ENCODE measurements around the gene TMEM61.

The TMEM61 gene

GRCh38 chr1:54995835-54996234 is 15.4 kb downstream of the TMEM61 start:
- H3K9me3 ChIP-seq (ENCODE audit: insufficient read depth, low read depth, low read length), result no peaks in the 10 kb centered on the region
- no peaks in the 10 kb centered on the region for H3K4me1 ChIP-seq (ENCODE audit: insufficient read depth, low read length, poor library complexity, severe bottlenecking)
- H4K20me1 ChIP-seq (ENCODE audit: insufficient read depth, low read length, poor library complexity, severe bottlenecking), result no peaks in the 10 kb centered on the region
- H3K4me2 ChIP-seq (ENCODE audit: low read depth, low read length, poor library complexity, severe bottlenecking), result no peak overlapping the region
- TF ChIP-seq EZH2phosphoT487 (IDR thresholded peaks at IDR 0.05; ENCODE audit: borderline replicate concordance), result no peak
- no peak for TF ChIP-seq CTCF (conservative IDR thresholded peaks at IDR 0.05; ENCODE audit: low read length)
- H2AFZ ChIP-seq (ENCODE audit: low read length), result no peak overlapping the region
- no peaks in the 10 kb centered on the region for H3K9me2 ChIP-seq (replicated peaks; ENCODE audit: low read depth, low read length)
- no peak overlapping the region for H3K9ac ChIP-seq (ENCODE audit: low read depth, low read length, poor library complexity, severe bottlenecking)
- H3K4me3 ChIP-seq (ENCODE audit: low read length, poor library complexity, severe bottlenecking), result no peak overlapping the region
- no peaks in the 10 kb centered on the region for H3K79me2 ChIP-seq (ENCODE audit: insufficient read depth, low read length)
- H3F3A ChIP-seq (ENCODE audit: low read depth), result no peaks in the 10 kb centered on the region
- H3K27me3 ChIP-seq (ENCODE audit: insufficient read depth, low read length, poor library complexity, severe bottlenecking), result no peaks in the 10 kb centered on the region
- H3K36me3 ChIP-seq (ENCODE audit: insufficient read depth, low read length), result no peaks in the 10 kb centered on the region

GRCh38 chr1:54996359-54996868 is 16.0 kb downstream of the TMEM61 start:
- Histone ChIP-seq H3K4me2 (ENCODE audit: low read depth, low read length, poor library complexity, severe bottlenecking) (no peak overlapping the region), H3K9me3 (ENCODE audit: insufficient read depth, low read depth, low read length) (no peaks in the 10 kb centered on the region), H3K79me2 (ENCODE audit: insufficient read depth, low read length) (no peaks in the 10 kb centered on the region), H2AFZ (ENCODE audit: low read length) (no peak overlapping the region), H3K9me2 (replicated peaks; ENCODE audit: low read depth, low read length) (no peaks in the 10 kb centered on the region), H3K4me1 (ENCODE audit: insufficient read depth, low read length, poor library complexity, severe bottlenecking) (no peaks in the 10 kb centered on the region), H3K27me3 (ENCODE audit: insufficient read depth, low read length, poor library complexity, severe bottlenecking) (no peaks in the 10 kb centered on the region), H3K36me3 (ENCODE audit: insufficient read depth, low read length) (no peaks in the 10 kb centered on the region), H3K9ac (ENCODE audit: low read depth, low read length, poor library complexity, severe bottlenecking) (no peak overlapping the region), H4K20me1 (ENCODE audit: insufficient read depth, low read length, poor library complexity, severe bottlenecking) (no peaks in the 10 kb centered on the region), H3F3A (ENCODE audit: low read depth) (no peaks in the 10 kb centered on the region), H3K4me3 (ENCODE audit: low read length, poor library complexity, severe bottlenecking) (no peak overlapping the region)
- no peak for TF ChIP-seq EZH2phosphoT487 (IDR thresholded peaks at IDR 0.05; ENCODE audit: borderline replicate concordance)
- TF ChIP-seq CTCF (conservative IDR thresholded peaks at IDR 0.05; ENCODE audit: low read length), result peak; percentile 80

- Histone ChIP-seq H3F3A (ENCODE audit: low read depth) (no peaks in the 10 kb centered on the region), H3K79me2 (ENCODE audit: insufficient read depth, low read length) (no peaks in the 10 kb centered on the region), H4K20me1 (ENCODE audit: insufficient read depth, low read length, poor library complexity, severe bottlenecking) (no peaks in the 10 kb centered on the region), H3K4me3 (ENCODE audit: low read length, poor library complexity, severe bottlenecking) (no peak overlapping the region), H3K4me1 (ENCODE audit: insufficient read depth, low read length, poor library complexity, severe bottlenecking) (no peaks in the 10 kb centered on the region), H3K9ac (ENCODE audit: low read depth, low read length, poor library complexity, severe bottlenecking) (no peak overlapping the region), H3K36me3 (ENCODE audit: insufficient read depth, low read length) (no peaks in the 10 kb centered on the region), H3K9me2 (replicated peaks; ENCODE audit: low read depth, low read length) (no peaks in the 10 kb centered on the region), H2AFZ (ENCODE audit: low read length) (no peak overlapping the region), H3K4me2 (ENCODE audit: low read depth, low read length, poor library complexity, severe bottlenecking) (no peak overlapping the region), H3K27me3 (ENCODE audit: insufficient read depth, low read length, poor library complexity, severe bottlenecking) (no peaks in the 10 kb centered on the region), H3K9me3 (ENCODE audit: insufficient read depth, low read depth, low read length) (no peaks in the 10 kb centered on the region)
- TF ChIP-seq EZH2phosphoT487 (IDR thresholded peaks at IDR 0.05; ENCODE audit: borderline replicate concordance), result no peak
- no peak for TF ChIP-seq CTCF (conservative IDR thresholded peaks at IDR 0.05; ENCODE audit: low read length)
Observed at GRCh38 chr1:54996869-54997710, 16.7 kb downstream of the TMEM61 start.
